NCI-H2081 treated with DMSO at 0.1 percent for 48 hours (cell line): ENCODE data around the gene FOXB2.

Source experiments
- DNase-seq: peaks from one replicate; lab custom pipeline; 2025; lab: John Stamatoyannopoulos, UW

Gene FOXB2

GRCh38 chr9:77063645-77064285 lies 44.3 kb downstream of the FOXB2 start:
- no peak for DNase-seq

GRCh38 chr9:77066388-77066787 lies 46.9 kb downstream of the FOXB2 start:
- no peak for DNase-seq
